Stomach (tissue), 9 donors: Measurements from ENCODE around the gene EPHA7. TPM values are rescaled to one million over a fixed set of nuclear protein-coding genes. Genes with fewer than 3 reads are reported as not detected.
A peak's percentile ranks its signal among the peaks of the same experiment; 100 is the strongest.

Source experiments
- DNase-seq, 2 donors: peaks; one replicate each; pipeline versions ENCODE4 v3.0.0 to v3.0.0-alpha.2; 2013 to 2019
- H3K27ac ChIP-seq, 5 donors: fragments of 200-600 bp in 4 of 5; sonication (generic) in 4 of 5; one replicate each; pipeline ENCODE4 v1.5.1; 2013 to 2019; ENCODE audit warnings: mild to moderate bottlenecking in 1 of 5, moderate library complexity in 1 of 5
- H3K27me3 ChIP-seq, 3 donors: fragments of 200-600 bp; sonication (generic); one replicate each; pipeline ENCODE4 v1.5.1; 2017 to 2019; ENCODE audit warnings: mixed run types in 1 of 3
- H3K36me3 ChIP-seq, 4 donors: fragments of 200-600 bp; sonication (generic); 1 replicate in 3 of 4; 2 replicates in 1 of 4; pipeline ENCODE4 v1.5.1; 2016 to 2019
- H3K4me1 ChIP-seq, 4 donors: fragments of 200-600 bp; sonication (generic); one replicate each; pipeline ENCODE4 v1.5.1; 2016 to 2019
- H3K4me3 ChIP-seq, 4 donors: fragments of 200-600 bp; sonication (generic) in 3 of 4; one replicate each; pipeline ENCODE4 v1.5.1; 2016 to 2019; ENCODE audit warnings: mild to moderate bottlenecking in 1 of 4
- H3K9me3 ChIP-seq, 4 donors: fragments of 200-600 bp; sonication (generic); one replicate each; pipeline ENCODE4 v1.5.1; 2016 to 2019
- EP300 ChIP-seq: sonication (generic); formaldehyde crosslinking; IDR thresholded peaks from one replicate; pipeline ENCODE4 v1.6.1; 2017; ENCODE audit warnings: antibody characterized with exemption
- POLR2A ChIP-seq, 4 donors: fragments of 450-650 bp; IDR thresholded peaks; one replicate each; pipeline ENCODE4 v1.6.1; 2016; ENCODE audit warnings: antibody characterized with exemption in 4 of 4, control low read depth in 2 of 4, mild to moderate bottlenecking in 1 of 4, moderate library complexity in 1 of 4
- POLR2AphosphoS5 ChIP-seq, 3 donors: sonication (generic); formaldehyde crosslinking; IDR thresholded peaks; one replicate each; pipeline ENCODE4 v1.6.1; 2016; ENCODE audit warnings: antibody characterized with exemption in 3 of 3
- WGBS, 5 donors: extraction: QIAGEN DNeasy Blood & Tissue Kit in 3 of 5; methylation state at CpG; one replicate each; pipeline versions ENCODE4 v1.1.5 to v1.1.7; 2013 to 2018; 5-methylcytosine and 5-hydroxymethylcytosine counted together
- intact Hi-C: fragments of 100-400 bp; cut with DNase I; formaldehyde crosslinking; loops from one replicate; pipeline ENCODE4 v1.15.1; 2023; ENCODE audit warnings: low total_unique reads
- polyA plus RNA-seq, 3 donors: library from polyadenylated mRNA; stranded (reverse); fragments of 200-250 nt; gene quantifications; one replicate each; pipeline ENCODE4 v1.2.3, GENCODE V29; 2013
- total RNA-seq, 5 donors: library from RNA; depleted of rRNA; stranded (reverse); fragments of >200 nt; gene quantifications; one replicate each; pipeline versions ENCODE4 v1.1.0 to v1.2.3, GENCODE V29; 2014 to 2016
- TF ChIP-seq, protein P1 (sequence below), 7 experiments: fragments of 450-650 bp in 4 of 7; fragments of 200-600 bp in 3 of 7; sonication (generic) in 3 of 7; IDR thresholded peaks; one replicate each; pipeline ENCODE4 v1.5.1; 2016 to 2019; ENCODE audit warnings: antibody characterized with exemption in 7 of 7, control low read depth in 2 of 7, mild to moderate bottlenecking in 1 of 7
- donor health status: healthy with polysubstance abuse.
- donor health status: Bipolar disorder and iron deficiency.
- donor health status: healthy.

The EPHA7 gene
- total and polyA plus RNA-seq, 8 donors: 0.55 to 118 (median 7.6) TPM

DNA sequence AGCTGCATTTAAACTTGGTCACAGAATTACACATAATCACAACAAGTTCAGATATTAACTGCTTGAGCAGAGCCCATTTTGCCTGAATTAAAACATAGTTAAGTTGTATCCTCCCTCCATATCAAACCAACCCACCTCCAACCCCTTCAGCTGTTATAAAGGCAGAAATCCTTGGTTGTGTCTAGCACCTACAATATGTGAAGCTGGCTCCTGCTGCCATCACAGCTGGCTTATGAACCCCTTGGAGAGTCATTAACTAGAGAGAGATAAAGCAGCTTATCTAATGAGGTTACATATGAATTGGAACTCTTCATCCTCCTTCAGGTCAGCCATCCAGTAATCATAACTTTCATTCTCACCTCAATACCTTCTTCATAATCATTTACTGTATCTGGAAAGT, 101.8 kb downstream of the EPHA7 start:
- H3K4me3 ChIP-seq: no peak overlapping the region
- no peak overlapping the region for H3K27ac ChIP-seq
- intact Hi-C loops: no loop called here
- H3K9me3 ChIP-seq: no peaks in the 10 kb centered on the region
- H3K27me3 ChIP-seq: no peaks in the 10 kb centered on the region
- H3K36me3 ChIP-seq: no peaks in the 10 kb centered on the region
- no peak for DNase-seq
- no peaks in the 10 kb centered on the region for H3K4me1 ChIP-seq
- TF ChIP-seq, protein P1, sequence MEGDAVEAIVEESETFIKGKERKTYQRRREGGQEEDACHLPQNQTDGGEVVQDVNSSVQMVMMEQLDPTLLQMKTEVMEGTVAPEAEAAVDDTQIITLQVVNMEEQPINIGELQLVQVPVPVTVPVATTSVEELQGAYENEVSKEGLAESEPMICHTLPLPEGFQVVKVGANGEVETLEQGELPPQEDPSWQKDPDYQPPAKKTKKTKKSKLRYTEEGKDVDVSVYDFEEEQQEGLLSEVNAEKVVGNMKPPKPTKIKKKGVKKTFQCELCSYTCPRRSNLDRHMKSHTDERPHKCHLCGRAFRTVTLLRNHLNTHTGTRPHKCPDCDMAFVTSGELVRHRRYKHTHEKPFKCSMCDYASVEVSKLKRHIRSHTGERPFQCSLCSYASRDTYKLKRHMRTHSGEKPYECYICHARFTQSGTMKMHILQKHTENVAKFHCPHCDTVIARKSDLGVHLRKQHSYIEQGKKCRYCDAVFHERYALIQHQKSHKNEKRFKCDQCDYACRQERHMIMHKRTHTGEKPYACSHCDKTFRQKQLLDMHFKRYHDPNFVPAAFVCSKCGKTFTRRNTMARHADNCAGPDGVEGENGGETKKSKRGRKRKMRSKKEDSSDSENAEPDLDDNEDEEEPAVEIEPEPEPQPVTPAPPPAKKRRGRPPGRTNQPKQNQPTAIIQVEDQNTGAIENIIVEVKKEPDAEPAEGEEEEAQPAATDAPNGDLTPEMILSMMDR (IDR thresholded peaks at IDR 0.05): no peak

DNA sequence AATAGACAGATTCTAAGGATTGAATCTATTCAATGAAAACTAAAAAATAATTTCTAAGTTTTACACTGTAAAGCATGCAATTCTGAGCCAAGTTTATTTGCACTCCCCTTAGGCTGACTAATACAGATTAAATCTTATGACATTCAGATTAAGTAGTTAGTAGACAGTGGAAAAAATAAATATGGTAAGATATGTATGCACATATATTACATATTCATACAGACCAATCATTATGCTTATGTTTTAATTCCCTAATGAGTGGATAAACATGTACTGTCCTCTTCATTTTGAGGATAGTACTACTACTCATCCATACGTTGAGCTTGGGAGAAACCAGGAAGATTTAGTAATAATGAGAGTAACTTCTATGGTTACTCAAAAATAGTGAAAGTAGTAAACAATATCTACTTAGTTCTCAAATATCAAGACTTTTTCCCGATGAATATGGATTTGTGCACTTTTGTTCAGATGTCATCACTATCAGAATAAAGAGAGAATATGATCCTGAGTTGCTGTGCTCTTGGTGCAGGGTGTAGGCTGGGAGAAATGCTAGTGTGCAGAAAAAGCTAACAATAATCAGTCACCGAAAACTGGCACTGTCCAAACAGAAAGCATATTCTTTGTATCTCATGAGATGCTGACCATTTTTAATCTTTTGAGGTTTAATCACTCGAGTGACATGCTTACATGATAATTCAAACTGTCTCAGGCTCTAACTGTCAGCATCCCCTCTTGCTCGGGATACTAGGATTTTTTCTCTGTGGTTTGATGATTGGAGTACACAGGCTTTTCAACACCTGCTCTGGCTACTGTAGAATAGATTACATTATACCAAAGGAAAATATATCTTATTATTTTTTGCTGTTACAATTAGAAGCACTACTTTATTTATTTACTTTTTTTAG, 111.6 kb downstream of the EPHA7 start:
- Histone ChIP-seq H3K27ac (no peak overlapping the region), H3K36me3 (no peaks in the 10 kb centered on the region), H3K9me3 (no peaks in the 10 kb centered on the region), H3K4me3 (no peak overlapping the region), H3K4me1 (no peaks in the 10 kb centered on the region), H3K27me3 (no peaks in the 10 kb centered on the region)
- whole genome bisulfite sequencing, 5 donors: 40 to 49% (median 43%) methylated on average over 5 of the region's 5 CpGs
- intact Hi-C loops: no loop called here
- TF ChIP-seq POLR2A (IDR thresholded peaks at IDR 0.05) (no peak), EP300 (no peak), POLR2AphosphoS5 (IDR thresholded peaks at IDR 0.05) (no peak)
- TF ChIP-seq, protein P1 (IDR thresholded peaks at IDR 0.05): no peak
- DNase-seq: peak in 1 of 2 donors; percentile 6

DNA sequence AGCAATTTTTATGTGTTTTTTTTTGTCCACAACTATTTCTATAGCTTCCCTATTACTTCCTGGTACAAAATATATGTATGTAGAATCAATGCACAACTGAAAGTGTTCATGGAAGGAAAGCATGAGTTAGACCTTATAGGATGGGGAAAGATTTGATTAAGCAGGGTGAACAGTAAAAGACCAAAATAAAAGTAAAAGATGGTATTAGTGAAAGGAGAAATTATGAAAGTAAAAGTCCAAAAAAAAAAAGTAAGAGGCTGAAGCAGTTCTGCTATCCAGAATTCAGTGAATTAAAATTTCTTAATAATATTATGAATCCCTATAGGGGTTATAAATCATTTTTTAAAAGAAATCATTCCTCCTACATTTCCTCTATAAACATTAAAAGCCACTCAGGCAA, 114.3 kb downstream of the EPHA7 start:
- Histone ChIP-seq H3K27ac (no peak overlapping the region), H3K27me3 (no peaks in the 10 kb centered on the region), H3K36me3 (no peaks in the 10 kb centered on the region), H3K4me1 (no peaks in the 10 kb centered on the region), H3K4me3 (no peak overlapping the region), H3K9me3 (no peaks in the 10 kb centered on the region)
- TF ChIP-seq POLR2A (IDR thresholded peaks at IDR 0.05) (no peak), POLR2AphosphoS5 (IDR thresholded peaks at IDR 0.05) (no peak), EP300 (no peak)
- TF ChIP-seq, protein P1 (IDR thresholded peaks at IDR 0.05): no peak
- DNase-seq: no peak
- intact Hi-C loops: no loop called here

DNA sequence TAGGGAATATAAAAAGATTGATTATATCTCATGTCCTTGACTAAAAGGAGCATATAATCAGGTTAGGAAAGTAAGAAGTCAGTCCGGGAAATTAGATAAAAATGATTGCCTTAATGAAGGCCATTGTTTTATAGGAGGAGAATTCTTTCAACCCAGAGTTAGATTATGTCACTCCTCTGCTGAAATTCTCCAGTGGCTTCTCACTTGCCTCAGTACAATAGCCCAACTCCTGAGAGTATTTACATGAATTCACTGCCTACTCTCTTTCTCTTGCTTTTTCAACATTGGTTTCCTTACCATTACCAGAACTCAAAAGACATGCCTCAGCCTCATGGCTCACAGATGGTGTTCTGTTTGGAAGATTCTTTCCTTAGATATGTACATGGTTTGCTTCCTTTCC, 114.9 kb downstream of the EPHA7 start:
- Histone ChIP-seq H3K4me3 (no peak overlapping the region), H3K27ac (no peak overlapping the region), H3K27me3 (no peaks in the 10 kb centered on the region), H3K9me3 (no peaks in the 10 kb centered on the region), H3K4me1 (no peaks in the 10 kb centered on the region), H3K36me3 (no peaks in the 10 kb centered on the region)
- intact Hi-C loops: no loop called here
- TF ChIP-seq POLR2A (IDR thresholded peaks at IDR 0.05) (no peak), POLR2AphosphoS5 (IDR thresholded peaks at IDR 0.05) (no peak), EP300 (no peak)
- TF ChIP-seq, protein P1 (IDR thresholded peaks at IDR 0.05): no peak
- DNase-seq: no peak
- 61 to 75% (median 72%) methylated on average over 1 of the region's 1 CpG for WGBS, 5 donors
